Cardiac fibroblast (primary cell): Measurements from ENCODE around the gene RAB11FIP4.
A peak's percentile ranks its signal among the peaks of the same experiment; 100 is the strongest.

Source experiments
- DNase-seq, 2 donors: peaks; one replicate each; pipeline versions ENCODE4 v3.0.0 to v3.0.0-alpha.2; 2010; ENCODE audit warnings: low read depth in 2 of 2
- H3K4me3 ChIP-seq, 2 donors: replicated peaks in 1 of 2; 1 replicate in 1 of 2; 2 replicates in 1 of 2; pipeline ENCODE4 v1.5.1; 2011; ENCODE audit warnings: low read depth in 2 of 2, low read length in 2 of 2, mild to moderate bottlenecking in 2 of 2, moderate library complexity in 1 of 2
- TF ChIP-seq, protein P1 (sequence below): IDR thresholded peaks from one replicate; pipeline ENCODE4 v1.5.1; 2011; ENCODE audit warnings: low read depth, mild to moderate bottlenecking, low read length, inconsistent platforms

The RAB11FIP4 gene

DNA sequence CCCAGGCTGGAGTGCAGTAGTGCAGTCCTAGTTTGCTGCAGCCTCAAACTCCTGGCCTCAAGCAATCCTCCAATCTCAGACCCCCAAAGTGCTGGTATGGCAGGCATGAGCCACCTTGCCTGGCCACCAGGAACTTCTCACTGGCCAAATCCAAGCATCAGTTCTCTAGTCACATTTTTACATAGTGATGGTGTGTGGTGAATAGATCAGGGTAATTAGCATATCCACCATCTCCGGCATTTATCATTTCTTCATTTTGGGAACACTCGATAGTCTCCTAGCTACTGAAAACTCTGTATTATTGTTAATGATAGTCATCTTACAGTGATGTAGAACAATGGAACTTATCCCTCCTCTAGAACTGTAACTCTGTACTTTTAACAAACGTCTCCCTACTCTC is 58.3 kb downstream of the RAB11FIP4 start:
- no peak overlapping the region for H3K4me3 ChIP-seq
- DNase-seq, result no peak
- TF ChIP-seq, protein P1, sequence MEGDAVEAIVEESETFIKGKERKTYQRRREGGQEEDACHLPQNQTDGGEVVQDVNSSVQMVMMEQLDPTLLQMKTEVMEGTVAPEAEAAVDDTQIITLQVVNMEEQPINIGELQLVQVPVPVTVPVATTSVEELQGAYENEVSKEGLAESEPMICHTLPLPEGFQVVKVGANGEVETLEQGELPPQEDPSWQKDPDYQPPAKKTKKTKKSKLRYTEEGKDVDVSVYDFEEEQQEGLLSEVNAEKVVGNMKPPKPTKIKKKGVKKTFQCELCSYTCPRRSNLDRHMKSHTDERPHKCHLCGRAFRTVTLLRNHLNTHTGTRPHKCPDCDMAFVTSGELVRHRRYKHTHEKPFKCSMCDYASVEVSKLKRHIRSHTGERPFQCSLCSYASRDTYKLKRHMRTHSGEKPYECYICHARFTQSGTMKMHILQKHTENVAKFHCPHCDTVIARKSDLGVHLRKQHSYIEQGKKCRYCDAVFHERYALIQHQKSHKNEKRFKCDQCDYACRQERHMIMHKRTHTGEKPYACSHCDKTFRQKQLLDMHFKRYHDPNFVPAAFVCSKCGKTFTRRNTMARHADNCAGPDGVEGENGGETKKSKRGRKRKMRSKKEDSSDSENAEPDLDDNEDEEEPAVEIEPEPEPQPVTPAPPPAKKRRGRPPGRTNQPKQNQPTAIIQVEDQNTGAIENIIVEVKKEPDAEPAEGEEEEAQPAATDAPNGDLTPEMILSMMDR, result no peak

DNA sequence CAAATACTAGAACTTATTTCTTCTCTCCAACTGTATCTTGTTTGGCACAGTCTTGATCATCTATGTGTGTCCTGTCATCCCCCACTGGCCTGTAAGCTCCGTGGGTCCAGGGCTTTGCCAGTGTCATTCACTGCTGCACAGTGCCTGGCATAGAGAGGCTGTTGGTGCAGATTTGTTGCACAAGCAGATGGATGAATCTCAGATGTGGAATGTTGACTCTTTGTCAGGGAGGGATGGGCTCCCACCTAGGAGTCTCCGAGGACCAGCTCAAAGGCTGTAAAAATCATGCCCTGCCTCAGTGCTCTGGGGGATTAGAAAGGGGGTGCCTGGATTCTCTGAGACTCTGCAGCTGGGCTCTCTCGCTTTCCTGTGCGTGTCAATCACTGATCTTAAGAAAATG is 60.6 kb downstream of the RAB11FIP4 start:
- H3K4me3 ChIP-seq, result no peak overlapping the region
- DNase-seq, result peak in 1 of 2 donors; percentile 11
- TF ChIP-seq, protein P1, result no peak

DNA sequence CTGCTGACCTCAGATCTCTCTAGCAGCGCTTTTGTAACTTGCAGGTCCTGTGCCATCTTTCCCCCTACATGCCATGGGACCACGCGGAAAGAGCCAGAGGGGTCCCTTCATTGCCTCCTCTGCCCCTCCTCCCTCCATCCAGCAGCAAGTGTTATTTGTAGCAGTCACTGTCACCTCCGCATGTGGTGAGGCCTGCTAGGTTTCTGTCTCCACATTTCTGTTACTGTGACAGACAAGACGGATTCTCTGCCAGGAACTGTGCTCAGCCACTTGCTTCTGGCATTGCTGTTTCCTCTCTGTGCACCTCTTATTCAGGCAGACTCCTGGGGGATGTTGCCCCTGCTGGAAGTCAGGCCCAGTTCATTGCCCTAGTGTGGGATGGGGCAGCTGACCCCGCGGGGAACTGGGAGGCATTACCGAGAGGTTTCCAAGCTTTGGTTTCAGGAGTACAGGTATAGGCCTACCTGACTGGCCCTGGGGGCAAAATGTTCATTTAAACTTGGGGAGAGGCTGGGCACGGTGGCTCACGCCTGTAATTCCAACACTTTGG is 61.2 kb downstream of the RAB11FIP4 start:
- no peak for DNase-seq
- no peak overlapping the region for H3K4me3 ChIP-seq
- TF ChIP-seq, protein P1, result no peak

DNA sequence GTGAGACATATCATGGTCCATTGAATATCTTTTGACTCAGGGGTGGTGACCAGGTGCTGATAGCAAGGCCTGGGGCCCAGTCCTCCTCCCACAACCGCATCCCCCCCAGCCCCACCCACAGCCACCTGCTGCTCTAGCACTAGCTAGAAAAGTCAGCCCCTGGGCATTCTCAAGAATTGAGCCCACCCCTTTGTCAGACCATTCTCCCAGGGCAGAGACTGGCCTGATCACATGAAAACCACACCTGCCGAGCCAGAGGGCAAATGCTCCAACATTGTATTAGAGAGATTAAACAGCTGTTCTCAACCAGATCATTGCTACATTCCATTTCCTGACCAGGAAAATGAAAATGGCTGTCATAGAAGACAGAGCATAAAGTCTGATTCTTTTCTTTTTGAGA is 62.4 kb downstream of the RAB11FIP4 start:
- no peak for DNase-seq
- H3K4me3 ChIP-seq, result no peak overlapping the region
- TF ChIP-seq, protein P1, result no peak

DNA sequence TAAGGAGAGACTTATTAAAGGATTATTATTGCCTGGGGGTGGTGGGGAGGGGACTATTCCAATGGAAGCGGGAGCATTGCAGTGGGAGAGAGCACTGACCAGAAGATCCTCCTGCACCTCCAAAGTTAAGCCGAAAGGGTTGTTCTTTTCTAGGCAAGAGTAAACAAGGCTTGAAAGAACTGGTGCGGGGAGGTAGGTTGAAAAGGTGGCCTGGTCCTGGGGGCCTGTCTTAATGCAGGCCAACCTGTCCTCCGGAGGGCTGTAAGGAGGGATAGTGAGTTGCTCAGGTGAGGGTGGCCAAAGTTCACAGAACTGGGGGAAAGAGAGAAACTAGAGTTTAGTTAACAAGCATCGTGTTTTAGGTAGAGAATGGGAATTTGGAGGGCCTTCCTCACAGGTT is 65.3 kb downstream of the RAB11FIP4 start:
- DNase-seq, result no peak
- TF ChIP-seq, protein P1, result no peak
- no peak overlapping the region for H3K4me3 ChIP-seq

DNA sequence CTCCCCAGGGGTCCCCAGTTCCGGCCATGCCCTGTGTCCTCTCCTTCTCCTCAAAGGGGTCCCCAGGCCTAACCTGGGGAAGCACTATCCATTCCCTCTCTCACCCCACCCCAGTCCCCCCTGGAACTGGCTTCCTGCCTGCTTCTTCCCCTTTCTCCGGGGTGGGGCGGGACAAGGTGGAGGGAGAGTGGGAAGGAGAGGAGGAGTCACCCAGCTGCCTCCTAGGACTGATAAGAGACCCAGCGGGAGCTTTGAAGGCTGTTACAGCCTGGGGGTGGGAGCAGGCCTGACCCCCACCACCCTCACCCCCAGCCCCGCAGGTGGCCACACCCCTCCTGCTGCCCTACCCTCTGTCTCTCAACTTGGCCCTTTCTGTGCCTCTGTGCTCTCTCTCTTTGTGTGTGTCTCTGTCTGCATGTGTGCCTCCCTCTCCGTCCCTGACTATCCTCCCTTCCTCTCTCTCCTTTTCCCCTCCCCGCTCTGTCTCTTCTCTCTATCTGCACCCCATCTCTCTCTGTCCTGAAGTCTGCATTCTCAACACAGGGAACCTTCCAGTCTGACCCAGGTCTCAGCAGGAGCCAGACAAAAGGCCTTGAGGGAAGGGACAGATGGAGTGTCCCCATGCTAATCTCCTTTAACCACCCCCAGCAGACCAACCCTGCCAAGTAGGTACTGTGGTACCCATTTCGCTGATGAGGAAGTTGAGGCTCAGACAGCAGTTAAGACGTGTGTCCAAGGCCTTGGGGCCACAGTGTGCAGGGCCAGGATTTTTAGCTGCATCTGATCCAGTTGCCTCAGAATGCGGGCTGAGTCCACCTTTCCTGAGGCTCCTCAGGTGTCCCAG is 66.1 kb downstream of the RAB11FIP4 start:
- DNase-seq, result no peak
- TF ChIP-seq, protein P1, result no peak
- no peak overlapping the region for H3K4me3 ChIP-seq
